Loucy (cell line): ENCODE results near the gene DMBX1.

ENCODE experiments used
- CTCF ChIP-seq: fragments of 200-600 bp; sonication (generic); conservative IDR thresholded peaks from 2 replicates; pipeline ENCODE4 v1.5.1; 2014; ENCODE audit warnings: mild to moderate bottlenecking, antibody characterized with exemption, low read length
- EZH2phosphoT487 ChIP-seq: fragments of 200-600 bp; IDR thresholded peaks from 2 replicates; pipeline ENCODE4 v1.6.1; 2018; ENCODE audit warnings: antibody characterized with exemption, mild to moderate bottlenecking, moderate library complexity, borderline replicate concordance

GRCh38 chr1:46503421-46503820 lies 13.8 kb downstream of the DMBX1 start:
- TF ChIP-seq CTCF, result no peak
- TF ChIP-seq EZH2phosphoT487, result no peak
